RWPE1 (cell line): ENCODE results near the gene ZBTB1.
A peak's percentile ranks its signal among the peaks of the same experiment; 100 is the strongest.

Source experiments
- CTCF ChIA-PET: fragments of 350-600 bp; sonication (Branson Sonifier 250); formaldehyde crosslinking; extraction: SDS; loops from one replicate; lab custom pipeline; 2021; lab: Yijun Ruan, JAX
- POLR2A ChIA-PET: fragments of 400-600 bp; formaldehyde crosslinking; extraction: SDS; loops from one replicate; lab custom pipeline; 2020; ENCODE audit warnings: antibody characterized with exemption; ENCODE audit not compliant: low non-redundant PET; lab: Yijun Ruan, JAX
- DNase-seq: peaks from one replicate; pipeline ENCODE4 v3.0.0; 2012; ENCODE audit warnings: low spot score
- H3K27ac ChIP-seq: fragments of 450-650 bp; 2 replicates; pipeline ENCODE4 v1.5.1; 2017
- CTCF ChIP-seq: fragments of 450-650 bp; conservative IDR thresholded peaks from 2 replicates; pipeline ENCODE4 v1.5.1; 2017; ENCODE audit warnings: low read depth, mild to moderate bottlenecking

ZBTB1 gene

GRCh38 chr14:64518229-64518628, 13.7 kb downstream of the ZBTB1 start:
- H3K27ac ChIP-seq = no peak overlapping the region
- no peak for TF ChIP-seq CTCF
- no peak for DNase-seq
- POLR2A ChIA-PET = no interaction called here
- CTCF ChIA-PET = no interaction called here

GRCh38 chr14:64520699-64521098, 16.1 kb downstream of the ZBTB1 start:
- POLR2A ChIA-PET = no interaction called here
- CTCF ChIA-PET = interaction anchor here (0.8 to 0.9 kb wide), 2 partner anchors 10 to 91 kb away, joined by 3 read pairs; no protein-coding TSS in a partner anchor
- DNase-seq = no peak
- no peak overlapping the region for H3K27ac ChIP-seq
- TF ChIP-seq CTCF = no peak

- CTCF ChIA-PET = interaction anchor here (1.1 kb wide), 1 partner anchor 12 kb away, joined by 5 read pairs; no protein-coding TSS in a partner anchor
- no peak overlapping the region for H3K27ac ChIP-seq
- TF ChIP-seq CTCF = no peak
- no peak for DNase-seq
- POLR2A ChIA-PET = no interaction called here
Measured at GRCh38 chr14:64522591-64523355, 18.2 kb downstream of the ZBTB1 start.

GRCh38 chr14:64525354-64525753, 20.8 kb downstream of the ZBTB1 start:
- ChIA-PET POLR2A (no interaction called here), CTCF (no interaction called here)
- TF ChIP-seq CTCF = no peak
- no peak overlapping the region for H3K27ac ChIP-seq
- DNase-seq = no peak

GRCh38 chr14:64531567-64531966, 27.0 kb downstream of the ZBTB1 start:
- CTCF ChIA-PET = no interaction called here
- no peak for TF ChIP-seq CTCF
- H3K27ac ChIP-seq = no peak overlapping the region
- no peak for DNase-seq
- POLR2A ChIA-PET = no interaction called here

- ChIA-PET POLR2A (no interaction called here), CTCF (interaction anchor here (0.5 kb wide), 1 partner anchor 104 kb away, joined by 4 read pairs; no protein-coding TSS in a partner anchor)
- peak overlapping the region; percentile 17; the same call in 1 of the 2 replicates for H3K27ac ChIP-seq
- TF ChIP-seq CTCF = no peak
- DNase-seq = no peak
Measured at GRCh38 chr14:64536488-64537245, 32.1 kb downstream of the ZBTB1 start.
